HL-60 (cell line): ENCODE results near the gene AP2A1.

Source experiments
- CTCF ChIP-seq: IDR thresholded peaks from one replicate; pipeline ENCODE4 v1.5.1; 2011; ENCODE audit warnings: low read length, control low read depth, inconsistent platforms; ENCODE audit not compliant: insufficient read depth
- GABPA ChIP-seq: IDR thresholded peaks from 2 replicates; pipeline ENCODE4 v1.6.1; 2012; ENCODE audit warnings: low read depth
- POLR2AphosphoS5 ChIP-seq: IDR thresholded peaks from 2 replicates; pipeline ENCODE4 v1.6.1; 2012; ENCODE audit warnings: low read depth
- REST ChIP-seq: IDR thresholded peaks from 2 replicates; pipeline ENCODE4 v1.6.1; 2012; ENCODE audit warnings: low read depth; ENCODE audit not compliant: insufficient replicate concordance

GRCh38 chr19:49773663-49774350 lies 7.0 kb downstream of the AP2A1 start:
- TF ChIP-seq CTCF = no peak
- TF ChIP-seq POLR2AphosphoS5 = no peak
- TF ChIP-seq GABPA = no peak
- no peak for TF ChIP-seq REST
